Stomach (tissue), 9 donors: ENCODE measurements around the gene FGGY. TPM values are rescaled to one million over a fixed set of nuclear protein-coding genes. Genes with fewer than 3 reads are reported as not detected.
A peak's percentile ranks its signal among the peaks of the same experiment; 100 is the strongest.

Experiments
- DNase-seq, 2 donors: peaks; one replicate each; pipeline versions ENCODE4 v3.0.0 to v3.0.0-alpha.2; 2013 to 2019
- H3K27ac ChIP-seq, 5 donors: fragments of 200-600 bp in 4 of 5; sonication (generic) in 4 of 5; one replicate each; pipeline ENCODE4 v1.5.1; 2013 to 2019; ENCODE audit warnings: mild to moderate bottlenecking in 1 of 5, moderate library complexity in 1 of 5
- H3K27me3 ChIP-seq, 3 donors: fragments of 200-600 bp; sonication (generic); one replicate each; pipeline ENCODE4 v1.5.1; 2017 to 2019; ENCODE audit warnings: mixed run types in 1 of 3
- H3K36me3 ChIP-seq, 4 donors: fragments of 200-600 bp; sonication (generic); 1 replicate in 3 of 4; 2 replicates in 1 of 4; pipeline ENCODE4 v1.5.1; 2016 to 2019
- H3K4me1 ChIP-seq, 4 donors: fragments of 200-600 bp; sonication (generic); one replicate each; pipeline ENCODE4 v1.5.1; 2016 to 2019
- H3K4me3 ChIP-seq, 4 donors: fragments of 200-600 bp; sonication (generic) in 3 of 4; one replicate each; pipeline ENCODE4 v1.5.1; 2016 to 2019; ENCODE audit warnings: mild to moderate bottlenecking in 1 of 4
- H3K9me3 ChIP-seq, 4 donors: fragments of 200-600 bp; sonication (generic); one replicate each; pipeline ENCODE4 v1.5.1; 2016 to 2019
- EP300 ChIP-seq: sonication (generic); formaldehyde crosslinking; IDR thresholded peaks from one replicate; pipeline ENCODE4 v1.6.1; 2017; ENCODE audit warnings: antibody characterized with exemption
- POLR2A ChIP-seq, 4 donors: fragments of 450-650 bp; IDR thresholded peaks; one replicate each; pipeline ENCODE4 v1.6.1; 2016; ENCODE audit warnings: antibody characterized with exemption in 4 of 4, control low read depth in 2 of 4, mild to moderate bottlenecking in 1 of 4, moderate library complexity in 1 of 4
- POLR2AphosphoS5 ChIP-seq, 3 donors: sonication (generic); formaldehyde crosslinking; IDR thresholded peaks; one replicate each; pipeline ENCODE4 v1.6.1; 2016; ENCODE audit warnings: antibody characterized with exemption in 3 of 3
- WGBS, 5 donors: extraction: QIAGEN DNeasy Blood & Tissue Kit in 3 of 5; methylation state at CpG; one replicate each; pipeline versions ENCODE4 v1.1.5 to v1.1.7; 2013 to 2018; 5-methylcytosine and 5-hydroxymethylcytosine counted together
- intact Hi-C: fragments of 100-400 bp; cut with DNase I; formaldehyde crosslinking; loops from one replicate; pipeline ENCODE4 v1.15.1; 2023; ENCODE audit warnings: low total_unique reads
- polyA plus RNA-seq, 3 donors: library from polyadenylated mRNA; stranded (reverse); fragments of 200-250 nt; gene quantifications; one replicate each; pipeline ENCODE4 v1.2.3, GENCODE V29; 2013
- total RNA-seq, 5 donors: library from RNA; depleted of rRNA; stranded (reverse); fragments of >200 nt; gene quantifications; one replicate each; pipeline versions ENCODE4 v1.1.0 to v1.2.3, GENCODE V29; 2014 to 2016
- TF ChIP-seq, protein P1 (sequence below), 7 experiments: fragments of 450-650 bp in 4 of 7; fragments of 200-600 bp in 3 of 7; sonication (generic) in 3 of 7; IDR thresholded peaks; one replicate each; pipeline ENCODE4 v1.5.1; 2016 to 2019; ENCODE audit warnings: antibody characterized with exemption in 7 of 7, control low read depth in 2 of 7, mild to moderate bottlenecking in 1 of 7
- donor health status: healthy with polysubstance abuse.
- donor health status: Bipolar disorder and iron deficiency.
- donor health status: healthy.

The FGGY gene
- total and polyA plus RNA-seq, 8 donors: 6.2 to 40.6 (median 10.8) TPM

DNA sequence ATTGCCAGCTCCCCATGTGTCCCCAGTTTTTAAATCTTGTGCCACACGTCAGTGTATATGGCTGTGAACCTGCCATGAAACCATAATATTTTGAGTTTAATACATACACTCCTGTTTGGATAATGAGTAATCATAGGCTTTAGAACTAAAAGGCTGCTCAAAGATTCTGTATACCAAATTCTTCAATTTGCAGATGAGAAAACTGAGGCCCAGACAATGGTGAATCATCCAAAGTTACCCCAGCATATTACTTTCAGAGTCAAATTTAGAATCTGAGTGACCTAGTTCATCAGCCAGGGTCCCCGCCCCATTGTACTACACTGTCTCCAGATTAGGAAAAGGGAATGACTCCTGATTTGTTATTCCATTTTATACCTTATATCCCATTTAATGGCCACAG is 224.6 kb downstream of the FGGY start:
- Histone ChIP-seq H3K36me3 (peaks cover 0 to 6% (median 0%) of the 10 kb centered on the region in 4 donors), H3K4me3 (no peak overlapping the region), H3K4me1 (peaks cover 0 to 21% (median 7%) of the 10 kb centered on the region in 4 donors), H3K27me3 (no peaks in the 10 kb centered on the region), H3K9me3 (no peaks in the 10 kb centered on the region), H3K27ac (peak overlapping the region in 3 of 5 donors; percentile 26 to 71 (median 43))
- WGBS, 5 donors: 77 to 95% (median 87%) methylated on average over 2 of the region's 2 CpGs
- TF ChIP-seq, protein P1, sequence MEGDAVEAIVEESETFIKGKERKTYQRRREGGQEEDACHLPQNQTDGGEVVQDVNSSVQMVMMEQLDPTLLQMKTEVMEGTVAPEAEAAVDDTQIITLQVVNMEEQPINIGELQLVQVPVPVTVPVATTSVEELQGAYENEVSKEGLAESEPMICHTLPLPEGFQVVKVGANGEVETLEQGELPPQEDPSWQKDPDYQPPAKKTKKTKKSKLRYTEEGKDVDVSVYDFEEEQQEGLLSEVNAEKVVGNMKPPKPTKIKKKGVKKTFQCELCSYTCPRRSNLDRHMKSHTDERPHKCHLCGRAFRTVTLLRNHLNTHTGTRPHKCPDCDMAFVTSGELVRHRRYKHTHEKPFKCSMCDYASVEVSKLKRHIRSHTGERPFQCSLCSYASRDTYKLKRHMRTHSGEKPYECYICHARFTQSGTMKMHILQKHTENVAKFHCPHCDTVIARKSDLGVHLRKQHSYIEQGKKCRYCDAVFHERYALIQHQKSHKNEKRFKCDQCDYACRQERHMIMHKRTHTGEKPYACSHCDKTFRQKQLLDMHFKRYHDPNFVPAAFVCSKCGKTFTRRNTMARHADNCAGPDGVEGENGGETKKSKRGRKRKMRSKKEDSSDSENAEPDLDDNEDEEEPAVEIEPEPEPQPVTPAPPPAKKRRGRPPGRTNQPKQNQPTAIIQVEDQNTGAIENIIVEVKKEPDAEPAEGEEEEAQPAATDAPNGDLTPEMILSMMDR (IDR thresholded peaks at IDR 0.05): no peak
- TF ChIP-seq POLR2AphosphoS5 (IDR thresholded peaks at IDR 0.05) (no peak), EP300 (no peak), POLR2A (IDR thresholded peaks at IDR 0.05) (no peak)
- intact Hi-C loops: no loop called here
- DNase-seq: no peak

DNA sequence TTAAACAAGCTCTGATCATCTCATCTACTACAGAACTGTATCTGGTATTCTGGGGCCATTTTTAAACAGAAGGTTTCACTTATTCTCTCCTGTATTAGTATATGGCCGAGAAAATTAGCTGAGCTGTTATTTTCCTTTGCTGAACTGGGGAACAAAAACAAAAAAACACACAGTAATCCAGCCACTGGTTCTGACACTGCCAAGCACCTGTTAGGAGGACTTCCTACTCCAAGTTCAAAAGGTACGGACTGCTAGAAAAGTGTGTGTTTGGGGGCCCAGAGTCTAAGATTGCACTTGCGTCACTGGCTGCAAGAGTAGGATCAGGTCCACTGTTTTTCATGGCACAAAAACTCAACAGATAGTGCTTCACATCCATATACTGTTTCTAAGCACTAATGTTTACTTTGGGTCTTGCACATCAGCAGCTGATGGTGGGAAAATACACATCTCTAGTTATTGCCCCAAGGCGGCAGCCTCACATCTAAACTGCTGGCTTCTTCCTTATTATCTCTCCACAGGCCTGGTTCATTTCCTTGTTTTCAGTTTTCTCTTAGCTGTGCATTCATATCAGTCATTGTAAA is 226.1 kb downstream of the FGGY start:
- Histone ChIP-seq H3K27ac (no peak overlapping the region), H3K27me3 (no peaks in the 10 kb centered on the region), H3K36me3 (peaks cover 0 to 6% (median 0%) of the 10 kb centered on the region in 4 donors), H3K9me3 (no peaks in the 10 kb centered on the region), H3K4me3 (no peak overlapping the region), H3K4me1 (peaks cover 0 to 15% (median 7%) of the 10 kb centered on the region in 4 donors)
- no peak for DNase-seq
- TF ChIP-seq POLR2AphosphoS5 (IDR thresholded peaks at IDR 0.05) (no peak), EP300 (no peak), POLR2A (IDR thresholded peaks at IDR 0.05) (no peak)
- TF ChIP-seq, protein P1 (IDR thresholded peaks at IDR 0.05): no peak
- intact Hi-C loops: no loop called here
- 87 to 97% (median 89%) methylated on average over 4 of the region's 4 CpGs for WGBS, 5 donors

DNA sequence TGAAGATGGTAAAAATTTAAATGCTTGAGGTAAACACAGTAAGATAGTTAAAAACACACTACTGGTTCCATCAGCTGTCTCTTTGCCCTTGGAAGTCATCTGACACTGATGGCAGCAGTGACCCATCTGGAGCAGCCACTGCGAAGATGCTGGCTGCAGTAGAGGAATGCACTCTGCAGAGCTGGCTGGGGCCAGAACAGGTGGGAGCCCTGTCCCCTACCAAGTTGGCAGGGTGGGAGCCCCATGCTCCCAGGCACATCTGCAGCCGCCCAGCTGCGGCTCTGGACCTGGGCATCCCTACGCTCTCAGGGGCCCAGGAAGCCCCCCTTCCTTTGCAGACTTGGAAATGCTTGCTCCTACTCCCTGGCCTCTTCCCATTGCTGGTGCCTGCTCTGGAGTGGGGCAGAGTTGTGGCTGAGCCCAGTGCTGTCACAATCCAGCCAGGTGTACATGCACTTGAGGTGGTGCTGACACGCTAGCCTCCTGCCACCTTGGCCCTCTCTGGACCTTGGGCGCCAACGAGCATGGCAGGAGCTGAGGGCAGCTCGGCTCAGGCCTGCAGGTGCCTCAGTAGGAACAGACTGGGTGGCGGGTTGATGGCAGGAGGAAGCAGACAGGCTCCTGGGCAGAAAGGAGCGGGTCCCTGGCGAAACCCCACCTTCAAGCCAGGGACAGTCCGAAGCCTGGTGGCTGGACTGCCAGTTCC is 227.0 kb downstream of the FGGY start:
- TF ChIP-seq, protein P1 (IDR thresholded peaks at IDR 0.05): no peak
- no peak for TF ChIP-seq POLR2A (IDR thresholded peaks at IDR 0.05)
- TF ChIP-seq EP300: no peak
- TF ChIP-seq POLR2AphosphoS5 (IDR thresholded peaks at IDR 0.05): no peak
- H3K27ac ChIP-seq: no peak overlapping the region
- peaks cover 0 to 15% (median 7%) of the 10 kb centered on the region in 4 donors for H3K4me1 ChIP-seq
- 91 to 98% (median 96%) methylated on average over 11 to 12 of the region's 12 CpGs for WGBS, 5 donors
- no peak for DNase-seq
- no peak overlapping the region for H3K4me3 ChIP-seq
- peaks cover 0 to 6% (median 0%) of the 10 kb centered on the region in 4 donors for H3K36me3 ChIP-seq
- intact Hi-C loops: no loop called here
- no peaks in the 10 kb centered on the region for H3K27me3 ChIP-seq
- no peaks in the 10 kb centered on the region for H3K9me3 ChIP-seq

DNA sequence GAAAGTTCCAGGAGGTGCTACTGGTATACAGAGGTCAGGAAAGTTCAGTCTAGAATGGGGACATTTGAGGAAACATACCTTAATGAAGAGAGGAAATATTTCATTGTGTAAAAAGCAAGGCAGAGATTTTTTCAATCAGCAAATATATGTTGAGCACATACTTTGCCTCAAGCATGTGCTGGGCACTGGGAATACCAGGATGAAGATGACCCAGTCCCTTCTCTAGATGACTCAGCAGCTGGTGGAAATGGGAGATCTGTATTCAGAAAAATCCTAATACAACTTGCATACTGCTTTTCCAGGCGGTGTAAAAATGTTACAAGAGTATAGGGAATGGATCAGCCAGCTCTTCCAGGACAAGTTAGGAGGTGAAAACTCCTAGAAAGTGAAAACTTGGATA is 229.3 kb downstream of the FGGY start:
- Histone ChIP-seq H3K4me3 (no peak overlapping the region), H3K36me3 (peaks cover 0 to 6% (median 0%) of the 10 kb centered on the region in 4 donors), H3K4me1 (peaks cover 0 to 5% (median under 1%) of the 10 kb centered on the region in 4 donors), H3K27ac (no peak overlapping the region), H3K27me3 (no peaks in the 10 kb centered on the region), H3K9me3 (no peaks in the 10 kb centered on the region)
- WGBS, 5 donors: 61 to 97% (median 84%) methylated on average over 1 of the region's 1 CpG
- no peak for DNase-seq
- TF ChIP-seq POLR2A (IDR thresholded peaks at IDR 0.05) (no peak), EP300 (no peak), POLR2AphosphoS5 (IDR thresholded peaks at IDR 0.05) (no peak)
- TF ChIP-seq, protein P1 (IDR thresholded peaks at IDR 0.05): no peak
- intact Hi-C loops: no loop called here
